HG03575 (cell line): Measurements from ENCODE around the gene NCBP1.
"Not testable (repeated sequence)": the region's sequence is repeated elsewhere in the genome, so short reads cannot be mapped to it uniquely, and the experiment has no call there.

Experiments
- ATAC-seq: cut with Tn5 transposase; IDR thresholded peaks from one replicate; pipeline ENCODE4 v1.9.1; 2021; ENCODE audit not compliant: unreplicated experiment, insufficient number of reproducible peaks, low FRiP score; ENCODE audit errors: extremely low read depth

Gene NCBP1, protein sequence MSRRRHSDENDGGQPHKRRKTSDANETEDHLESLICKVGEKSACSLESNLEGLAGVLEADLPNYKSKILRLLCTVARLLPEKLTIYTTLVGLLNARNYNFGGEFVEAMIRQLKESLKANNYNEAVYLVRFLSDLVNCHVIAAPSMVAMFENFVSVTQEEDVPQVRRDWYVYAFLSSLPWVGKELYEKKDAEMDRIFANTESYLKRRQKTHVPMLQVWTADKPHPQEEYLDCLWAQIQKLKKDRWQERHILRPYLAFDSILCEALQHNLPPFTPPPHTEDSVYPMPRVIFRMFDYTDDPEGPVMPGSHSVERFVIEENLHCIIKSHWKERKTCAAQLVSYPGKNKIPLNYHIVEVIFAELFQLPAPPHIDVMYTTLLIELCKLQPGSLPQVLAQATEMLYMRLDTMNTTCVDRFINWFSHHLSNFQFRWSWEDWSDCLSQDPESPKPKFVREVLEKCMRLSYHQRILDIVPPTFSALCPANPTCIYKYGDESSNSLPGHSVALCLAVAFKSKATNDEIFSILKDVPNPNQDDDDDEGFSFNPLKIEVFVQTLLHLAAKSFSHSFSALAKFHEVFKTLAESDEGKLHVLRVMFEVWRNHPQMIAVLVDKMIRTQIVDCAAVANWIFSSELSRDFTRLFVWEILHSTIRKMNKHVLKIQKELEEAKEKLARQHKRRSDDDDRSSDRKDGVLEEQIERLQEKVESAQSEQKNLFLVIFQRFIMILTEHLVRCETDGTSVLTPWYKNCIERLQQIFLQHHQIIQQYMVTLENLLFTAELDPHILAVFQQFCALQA

GRCh38 chr9:97632985-97633858 is at the start of gene NCBP1, which contains the start of gene TSTD2:
Gene NCBP1, plus strand, starts transcription at chr9:97633821. Its CDS starts 61 bp downstream, at chr9:97633882.
Gene TSTD2, minus strand, starts transcription at chr9:97633368. Its CDS starts 5,806 bp downstream, at chr9:97627562.
- peak; percentile 56 for ATAC-seq

DNA sequence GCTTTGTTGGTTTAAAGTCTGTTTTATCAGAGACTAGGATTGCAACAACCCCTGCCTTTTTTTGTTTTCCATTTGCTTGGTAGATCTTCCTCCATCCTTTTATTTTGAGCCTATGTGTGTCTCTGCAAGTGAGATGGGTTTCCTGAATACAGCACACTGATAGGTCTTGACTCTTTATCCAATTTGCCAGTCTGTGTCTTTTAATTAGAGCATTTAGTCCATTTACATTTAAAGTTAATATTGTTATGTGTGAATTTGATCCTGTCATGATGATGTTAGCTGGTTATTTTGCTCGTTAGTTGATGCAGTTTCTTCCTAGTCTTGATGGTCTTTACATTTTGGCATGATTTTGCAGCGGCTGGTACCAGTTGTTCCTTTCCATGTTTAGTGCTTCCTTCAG is 48.8 kb upstream of the NCBP1 start:
- not testable (repeated sequence) for ATAC-seq

DNA sequence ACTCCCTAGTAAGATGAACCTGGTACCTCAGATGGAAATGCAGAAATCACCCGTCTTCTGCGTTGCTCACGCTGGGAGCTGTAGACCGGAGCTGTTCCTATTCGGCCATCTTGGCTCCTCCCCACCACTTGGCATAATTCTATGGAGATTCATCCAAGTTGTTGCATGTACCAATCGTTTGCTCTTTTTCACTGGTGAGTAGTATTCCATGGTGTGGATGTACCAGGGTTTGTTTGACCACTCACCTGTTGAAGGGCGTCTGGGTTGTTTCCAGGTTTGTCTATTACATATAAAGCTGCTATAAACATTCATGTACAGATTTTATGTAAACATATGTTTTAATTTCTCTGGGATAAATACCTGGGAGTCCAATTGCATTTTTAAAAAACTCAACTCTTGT is 46.7 kb upstream of the NCBP1 start:
- ATAC-seq: not testable (repeated sequence)

- ATAC-seq: no peak
Measured at GRCh38 chr9:97591535-97591934, 42.1 kb upstream of the NCBP1 start.

GRCh38 chr9:97592126-97592525 is 41.5 kb upstream of the NCBP1 start:
- ATAC-seq: no peak

DNA sequence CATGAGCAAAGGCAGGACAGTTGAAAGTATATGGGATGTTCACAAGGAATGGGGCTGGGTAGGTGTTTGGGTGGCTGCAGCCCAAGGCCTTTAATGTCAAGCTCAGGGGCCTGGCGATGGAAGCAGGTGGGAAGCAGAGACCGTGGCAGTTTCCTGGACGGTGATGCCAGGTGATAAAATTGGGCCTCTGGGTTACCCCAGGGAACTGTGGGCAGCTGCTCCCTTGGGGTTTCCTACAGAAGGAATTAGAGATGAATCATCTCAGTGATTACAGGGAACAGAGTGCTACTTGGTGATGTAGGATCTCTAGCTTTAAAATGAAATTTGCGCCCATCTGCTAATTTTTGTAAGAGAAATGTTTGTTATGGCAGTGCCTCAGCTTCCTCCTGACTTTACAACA is 39.7 kb upstream of the NCBP1 start:
- ATAC-seq: no peak

DNA sequence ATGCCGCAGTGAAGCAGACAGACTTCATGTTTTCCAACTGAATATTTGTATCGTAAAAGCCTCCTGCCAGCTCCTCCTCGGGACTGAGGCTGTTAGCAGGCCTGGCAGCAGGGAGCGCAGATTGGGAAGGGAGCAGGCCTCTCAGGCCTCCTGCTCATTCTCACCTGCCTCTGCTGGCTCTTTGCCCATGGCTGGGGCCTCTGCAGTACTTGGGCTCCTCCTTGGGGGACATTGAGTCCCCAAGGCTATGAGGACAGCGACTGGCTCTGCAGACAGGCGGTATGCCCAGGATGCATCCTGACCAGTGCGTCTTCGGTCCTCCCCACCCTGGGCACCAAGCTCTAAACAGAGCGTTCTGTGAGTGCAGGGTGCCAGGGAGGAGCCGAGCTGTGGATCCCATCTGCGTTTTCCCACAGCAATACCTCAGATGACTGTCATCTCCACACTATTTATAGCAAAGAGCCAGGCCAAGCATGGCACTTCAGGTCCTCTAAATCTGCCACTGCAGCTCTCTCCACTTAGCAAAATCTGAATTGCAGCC is 39.2 kb upstream of the NCBP1 start:
- no peak for ATAC-seq

GRCh38 chr9:97596906-97597305 is 36.7 kb upstream of the NCBP1 start:
- no peak for ATAC-seq

- ATAC-seq: peak; percentile 72
Measured at GRCh38 chr9:97598461-97599288, 34.9 kb upstream of the NCBP1 start.

DNA sequence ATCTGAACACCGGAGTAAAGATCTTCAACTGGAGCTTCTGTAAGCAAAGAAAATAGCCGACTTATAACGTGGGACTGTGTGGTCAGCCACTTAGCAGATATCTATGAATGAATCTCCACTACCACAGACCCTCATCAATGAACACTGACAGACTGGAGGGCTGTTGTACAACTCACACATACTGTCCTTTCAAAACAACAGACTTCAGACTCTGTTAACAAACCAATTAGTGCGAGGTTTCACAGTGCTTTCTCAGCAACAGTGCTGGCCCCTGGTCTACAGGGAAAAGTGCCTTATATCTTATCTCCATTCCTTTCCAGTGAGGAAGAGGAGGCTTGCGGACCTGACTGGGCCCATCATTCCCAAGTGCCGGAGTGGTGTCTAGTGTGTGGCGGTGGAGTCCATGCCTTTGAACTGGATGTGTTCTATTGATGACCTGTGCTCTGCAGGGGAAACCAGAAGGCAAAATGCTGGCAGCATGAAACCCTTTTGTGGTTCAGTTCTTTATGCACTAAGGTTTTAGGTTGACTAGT is 34.2 kb upstream of the NCBP1 start:
- no peak for ATAC-seq

DNA sequence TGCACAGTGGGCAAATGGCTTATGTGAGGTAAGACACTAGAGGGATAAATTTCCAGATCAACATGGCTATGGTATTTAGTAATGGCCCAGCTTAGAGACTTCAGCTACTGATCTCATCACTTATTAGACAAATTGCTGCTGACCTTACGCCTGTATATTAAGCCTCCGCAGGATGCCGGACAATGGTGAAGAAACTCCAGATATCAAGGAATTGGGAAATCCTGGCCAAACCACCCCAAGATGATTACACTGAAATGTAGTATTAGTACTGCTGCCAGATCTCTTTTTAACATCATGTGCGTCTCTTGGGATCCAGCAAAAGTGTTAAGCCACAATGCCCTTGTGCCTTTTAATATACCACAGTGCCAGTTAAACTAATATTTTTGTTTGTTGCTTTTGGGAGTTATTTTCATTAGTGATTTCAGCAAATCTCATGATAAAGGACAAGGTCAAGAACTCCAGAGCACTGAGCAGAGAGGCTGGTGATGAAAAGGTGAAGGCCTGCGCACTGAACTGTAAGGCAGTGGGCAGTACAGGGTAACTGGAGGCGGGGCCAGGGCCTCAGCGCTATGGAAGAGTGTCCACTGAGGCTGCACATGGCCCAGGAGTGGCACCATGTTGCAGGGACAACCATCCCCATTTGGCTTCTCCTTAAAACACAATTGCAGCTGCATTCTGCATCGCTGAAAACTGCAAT is 32.9 kb upstream of the NCBP1 start:
- ATAC-seq: no peak

DNA sequence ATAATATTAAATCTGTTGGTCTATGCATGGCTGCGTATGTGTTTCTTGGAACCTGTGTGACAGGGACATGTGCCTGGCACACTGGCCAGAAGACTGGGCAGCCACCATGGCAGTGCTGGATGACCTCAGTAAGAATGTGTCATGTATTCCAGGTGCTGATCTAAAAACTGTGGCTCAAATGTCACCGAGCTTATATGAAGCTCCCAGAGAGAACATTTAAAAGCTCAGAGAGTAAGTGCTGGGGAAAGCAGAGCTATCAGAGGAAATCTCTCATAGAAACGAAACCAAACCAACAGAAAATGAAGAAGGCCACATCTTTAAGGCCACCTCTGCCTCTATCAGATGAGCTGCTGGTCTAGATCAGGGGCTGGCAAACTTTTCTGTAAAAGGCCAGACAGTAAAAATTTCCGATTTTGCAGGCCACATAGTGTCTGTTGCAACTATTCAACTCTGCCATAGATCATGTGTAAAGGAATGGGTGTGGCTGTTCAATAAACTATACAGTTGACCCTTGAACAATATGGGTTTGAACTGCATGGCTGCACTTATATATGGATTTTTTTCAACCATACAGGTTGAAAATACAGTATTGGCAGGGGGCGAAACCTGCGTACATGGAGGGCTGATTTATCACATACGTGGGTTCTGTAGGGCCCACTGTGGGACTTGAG is 32.3 kb upstream of the NCBP1 start:
- no peak for ATAC-seq

- no peak for ATAC-seq
Measured at GRCh38 chr9:97602430-97602829, 31.2 kb upstream of the NCBP1 start.

DNA sequence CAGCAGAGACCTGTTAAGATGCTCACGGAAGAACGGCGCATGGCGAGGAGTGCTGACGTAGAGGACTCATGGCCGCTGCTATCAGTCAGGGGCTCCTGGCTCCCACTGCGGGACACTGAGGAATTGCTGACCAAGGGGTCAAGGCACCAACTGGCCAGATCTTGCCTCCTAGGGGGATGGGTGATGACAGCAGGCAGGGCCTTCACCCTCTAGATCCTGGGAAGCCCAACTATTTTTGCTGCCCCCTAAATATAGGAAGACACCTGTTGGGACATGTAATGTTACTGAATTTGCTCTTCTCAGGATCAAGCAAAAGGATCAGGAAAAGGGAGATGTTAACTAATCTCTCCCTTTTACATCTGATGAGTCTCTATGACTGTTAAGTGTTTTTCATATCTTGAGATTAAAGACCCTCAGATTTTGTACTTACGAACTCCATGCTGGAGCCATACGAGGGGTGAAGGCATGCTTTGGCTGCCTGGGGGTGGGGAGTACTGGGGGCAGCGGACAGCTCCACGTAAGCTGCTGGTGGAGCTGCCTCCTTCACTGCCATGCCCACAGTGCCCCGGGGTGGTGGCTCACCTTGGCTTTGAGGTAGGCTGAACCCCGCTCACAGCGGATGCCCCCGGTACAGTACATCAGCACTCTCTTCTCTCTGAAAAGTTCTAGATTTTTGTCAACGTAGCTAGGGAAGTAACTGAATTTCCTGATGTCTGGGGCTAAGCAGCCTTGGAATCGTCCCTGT is 28.5 kb upstream of the NCBP1 start:
- ATAC-seq: no peak

DNA sequence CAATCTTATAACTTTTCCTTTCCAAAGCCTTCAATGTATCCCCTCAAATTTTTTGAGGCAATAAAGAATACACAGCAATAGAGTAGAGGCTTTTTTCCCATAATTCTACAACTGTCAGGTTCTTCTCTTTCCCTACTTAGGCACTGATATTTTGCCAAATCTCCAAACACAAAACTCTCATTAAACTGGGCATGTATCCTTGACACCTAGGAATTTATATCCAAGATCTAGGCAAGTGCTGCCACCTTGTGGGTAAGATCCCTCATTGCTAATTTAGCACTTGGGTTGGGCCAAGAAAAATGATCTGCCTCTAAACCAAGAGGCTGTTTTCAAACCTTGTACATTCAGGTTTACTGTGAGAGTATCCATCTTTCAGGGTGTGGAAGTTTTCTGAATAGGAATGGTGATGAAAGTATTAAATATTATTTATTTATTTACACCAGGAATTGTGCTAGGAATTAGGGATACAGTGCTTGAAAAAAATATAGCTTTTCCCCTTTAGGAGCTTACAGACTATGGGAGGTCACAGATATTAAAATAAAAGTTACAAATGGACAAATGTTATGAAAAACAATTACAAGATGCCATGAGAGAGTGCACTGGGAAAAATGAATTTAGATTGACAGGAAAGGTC is 18.1 kb upstream of the NCBP1 start:
- ATAC-seq: no peak

GRCh38 chr9:97617939-97618416 is 15.6 kb upstream of the NCBP1 start:
- no peak for ATAC-seq
